Breast epithelium (tissue), 3 donors: ENCODE results near the gene PPM1H.

ENCODE experiments used
- CTCF ChIP-seq, 3 donors: fragments of 450-650 bp; IDR thresholded peaks; one replicate each; pipeline ENCODE4 v1.5.1; 2016 to 2017; ENCODE audit warnings: antibody characterized with exemption in 3 of 3, mild to moderate bottlenecking in 3 of 3, moderate library complexity in 3 of 3
- POLR2AphosphoS5 ChIP-seq, 3 donors: sonication (generic); formaldehyde crosslinking; IDR thresholded peaks; one replicate each; pipeline ENCODE4 v1.6.1; 2017; ENCODE audit warnings: antibody characterized with exemption in 3 of 3

- TF ChIP-seq CTCF (IDR thresholded peaks at IDR 0.05) = no peak
- no peak for TF ChIP-seq POLR2AphosphoS5 (IDR thresholded peaks at IDR 0.05)
Measured at GRCh38 chr12:62917926-62918325, 17.0 kb downstream of the PPM1H start.
